GM12874 (cell line): Measurements from ENCODE around the gene TTC7B.

Experiments
- TF ChIP-seq, protein P1 (sequence below): IDR thresholded peaks from 2 replicates; pipeline ENCODE4 v1.5.1; 2011; ENCODE audit warnings: low read depth, mild to moderate bottlenecking, control low read depth, low read length, moderate library complexity; ENCODE audit not compliant: insufficient read depth

TTC7B gene

DNA sequence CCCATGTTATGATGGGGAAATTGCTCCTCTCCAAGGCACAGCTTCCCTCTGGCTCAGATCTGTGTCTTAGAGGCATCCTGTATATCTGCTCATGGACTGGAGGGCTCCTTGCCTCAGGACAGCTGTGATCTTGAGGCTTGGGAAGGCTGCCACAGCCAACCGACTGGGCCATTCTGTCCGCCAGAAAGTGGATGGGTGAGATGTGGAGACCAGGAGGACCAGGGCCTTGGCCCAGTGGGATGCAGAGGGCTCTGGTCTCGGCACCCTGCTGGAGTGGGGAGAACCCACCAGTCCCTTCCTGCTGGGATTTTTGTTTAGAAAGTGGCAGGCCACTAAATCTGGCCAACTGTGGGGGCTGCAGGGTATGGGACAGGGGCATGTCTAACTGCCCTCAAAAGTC lies 270.8 kb downstream of the TTC7B start:
- TF ChIP-seq, protein P1, sequence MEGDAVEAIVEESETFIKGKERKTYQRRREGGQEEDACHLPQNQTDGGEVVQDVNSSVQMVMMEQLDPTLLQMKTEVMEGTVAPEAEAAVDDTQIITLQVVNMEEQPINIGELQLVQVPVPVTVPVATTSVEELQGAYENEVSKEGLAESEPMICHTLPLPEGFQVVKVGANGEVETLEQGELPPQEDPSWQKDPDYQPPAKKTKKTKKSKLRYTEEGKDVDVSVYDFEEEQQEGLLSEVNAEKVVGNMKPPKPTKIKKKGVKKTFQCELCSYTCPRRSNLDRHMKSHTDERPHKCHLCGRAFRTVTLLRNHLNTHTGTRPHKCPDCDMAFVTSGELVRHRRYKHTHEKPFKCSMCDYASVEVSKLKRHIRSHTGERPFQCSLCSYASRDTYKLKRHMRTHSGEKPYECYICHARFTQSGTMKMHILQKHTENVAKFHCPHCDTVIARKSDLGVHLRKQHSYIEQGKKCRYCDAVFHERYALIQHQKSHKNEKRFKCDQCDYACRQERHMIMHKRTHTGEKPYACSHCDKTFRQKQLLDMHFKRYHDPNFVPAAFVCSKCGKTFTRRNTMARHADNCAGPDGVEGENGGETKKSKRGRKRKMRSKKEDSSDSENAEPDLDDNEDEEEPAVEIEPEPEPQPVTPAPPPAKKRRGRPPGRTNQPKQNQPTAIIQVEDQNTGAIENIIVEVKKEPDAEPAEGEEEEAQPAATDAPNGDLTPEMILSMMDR, result no peak

DNA sequence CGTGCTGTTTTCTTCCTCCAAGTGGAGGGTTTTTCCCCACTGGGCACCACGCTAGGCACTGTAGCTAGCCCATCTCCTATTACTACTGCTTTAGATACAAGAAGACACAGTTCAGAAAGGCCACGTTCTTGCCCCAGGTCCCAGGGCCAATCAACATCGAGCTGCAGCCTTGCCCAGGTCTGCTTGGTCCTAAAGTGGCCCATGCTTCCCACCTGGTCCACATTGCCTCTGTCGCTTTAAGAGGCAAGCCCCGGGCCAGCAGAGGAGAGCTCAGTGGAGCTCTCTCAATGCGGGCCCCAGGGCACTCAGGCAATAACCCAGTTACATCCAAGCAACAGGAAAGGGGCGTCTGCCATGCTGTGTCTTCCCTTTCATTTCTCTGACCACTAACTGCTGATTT lies 271.3 kb downstream of the TTC7B start:
- TF ChIP-seq, protein P1, result no peak

DNA sequence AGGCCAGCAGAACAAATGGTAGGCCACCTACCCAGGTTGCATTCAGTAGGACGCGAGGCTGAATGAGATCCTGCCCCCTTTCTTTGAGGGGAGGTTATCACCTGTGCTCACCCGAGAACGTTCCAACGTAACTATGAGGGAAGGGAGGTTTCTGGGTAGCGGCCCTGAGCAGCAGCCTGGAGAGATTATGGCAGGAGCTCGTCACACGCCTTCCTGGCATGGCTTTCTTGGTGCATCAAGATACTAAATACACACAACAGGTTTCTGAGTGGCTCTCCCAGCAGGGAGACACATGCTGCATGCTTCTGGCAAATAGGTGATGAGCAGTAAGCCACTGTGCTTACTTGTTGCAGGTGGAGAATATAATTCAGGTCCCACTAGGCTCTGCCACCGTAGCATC lies 271.7 kb downstream of the TTC7B start:
- TF ChIP-seq, protein P1, result no peak

DNA sequence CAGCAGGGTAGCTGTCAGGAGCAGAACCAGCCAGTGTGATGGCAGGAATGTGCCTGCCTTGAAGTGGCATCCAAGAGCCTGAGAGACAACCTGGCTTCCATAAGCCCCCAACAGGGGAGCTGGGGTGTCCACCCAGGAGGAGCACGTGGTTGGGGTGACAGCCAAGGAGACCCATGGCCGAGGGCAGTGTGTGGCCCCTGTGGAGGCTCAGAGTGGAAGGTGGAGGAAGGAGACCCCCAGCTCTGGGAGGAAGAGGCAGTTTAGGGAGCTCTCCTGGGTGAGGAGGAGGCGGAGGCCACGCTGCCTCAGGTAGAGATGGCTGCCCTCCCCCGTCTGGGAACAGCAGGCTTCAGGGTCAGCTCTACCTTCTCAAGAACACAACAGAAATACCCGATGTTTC lies 272.4 kb downstream of the TTC7B start:
- TF ChIP-seq, protein P1, result no peak

DNA sequence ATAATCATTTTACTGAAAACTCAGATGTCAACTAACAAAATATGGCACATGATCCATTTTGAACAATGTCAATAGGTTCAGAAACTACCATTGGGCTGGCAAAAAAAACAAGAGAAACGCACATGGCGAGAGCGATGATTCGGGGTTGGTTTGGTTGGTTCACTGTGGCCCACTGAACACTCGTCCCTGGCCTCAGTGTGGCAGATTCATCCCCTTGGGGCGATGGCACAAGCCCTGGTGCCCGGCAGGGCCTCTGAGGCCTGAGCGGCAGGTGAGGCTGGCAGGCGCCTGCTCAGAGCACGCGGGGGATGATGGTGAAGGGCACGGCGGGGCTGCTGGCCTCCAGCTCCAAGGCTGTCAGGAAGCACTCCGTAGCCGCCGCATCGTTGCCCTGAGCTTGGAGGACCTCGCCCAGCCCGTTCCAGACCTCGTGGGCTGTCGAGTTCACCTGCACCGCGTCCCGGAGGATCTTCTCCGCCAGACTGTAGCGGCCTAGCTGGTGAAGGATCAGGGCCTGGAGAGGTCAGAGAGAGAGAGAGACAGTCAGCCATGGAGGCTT lies 275.1 kb downstream of the TTC7B start:
- TF ChIP-seq, protein P1, result no peak

DNA sequence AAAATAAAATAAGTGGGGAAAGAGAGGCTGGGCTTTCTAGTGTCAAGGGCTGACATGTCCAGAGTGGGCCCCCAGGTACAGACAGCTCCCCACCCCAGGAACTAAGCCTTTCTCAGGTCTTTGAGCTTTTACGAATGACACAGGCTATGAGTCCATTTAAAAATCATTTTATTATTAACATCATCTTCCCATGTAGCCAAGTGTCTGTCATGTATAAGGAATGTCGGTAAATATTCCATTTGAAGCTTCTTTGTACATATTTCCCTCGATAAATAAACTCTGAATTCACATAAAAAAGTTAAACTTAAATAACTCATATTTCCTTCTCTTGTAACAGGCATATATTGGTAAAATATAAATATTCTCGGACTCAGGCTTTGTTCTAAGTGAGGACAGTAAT lies 275.8 kb downstream of the TTC7B start:
- TF ChIP-seq, protein P1, result no peak

DNA sequence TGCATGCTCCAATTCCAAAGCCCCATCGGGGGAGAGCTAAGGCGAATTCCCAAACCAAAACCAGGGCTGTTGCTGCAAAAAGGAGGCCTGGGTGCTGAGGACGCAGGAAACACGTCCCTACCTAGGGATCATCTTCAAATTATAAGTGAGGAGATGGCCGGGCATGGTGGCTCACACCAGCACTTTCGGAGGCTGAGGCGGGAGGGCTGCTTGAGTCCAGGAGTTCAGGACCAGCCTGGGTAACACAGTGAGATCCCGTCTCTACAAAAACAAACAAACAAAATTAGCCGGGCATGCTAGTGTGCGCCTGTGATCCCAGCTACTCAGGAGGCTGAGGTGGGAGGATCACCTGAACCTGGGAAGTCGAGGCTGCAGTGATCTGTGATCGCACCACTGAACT lies 276.2 kb downstream of the TTC7B start:
- TF ChIP-seq, protein P1, result no peak

DNA sequence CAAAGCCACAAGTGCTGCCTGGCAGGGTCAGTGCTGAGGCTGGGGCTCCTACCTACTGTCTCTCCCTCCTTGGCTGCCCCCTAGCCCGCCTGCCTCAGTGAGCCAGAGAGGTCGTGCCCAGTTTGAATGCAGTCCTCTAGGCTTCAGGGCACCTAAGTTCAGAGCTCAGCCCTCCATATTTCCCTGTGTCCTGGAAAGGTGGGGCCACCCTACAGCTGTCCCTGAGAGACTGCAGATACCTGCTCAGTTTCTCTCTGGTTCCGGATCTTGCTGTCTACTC lies 276.8 kb downstream of the TTC7B start:
- TF ChIP-seq, protein P1, result no peak
